ENCODE measurements around the gene PSME2. TPM values are rescaled to one million over a fixed set of nuclear protein-coding genes. Genes with fewer than 3 reads are reported as not detected.
A peak's percentile ranks its signal among the peaks of the same experiment; 100 is the strongest.

Gene PSME2
- total and polyA plus RNA-seq, 4 donors = 59.4 to 136 (median 113) TPM

DNA sequence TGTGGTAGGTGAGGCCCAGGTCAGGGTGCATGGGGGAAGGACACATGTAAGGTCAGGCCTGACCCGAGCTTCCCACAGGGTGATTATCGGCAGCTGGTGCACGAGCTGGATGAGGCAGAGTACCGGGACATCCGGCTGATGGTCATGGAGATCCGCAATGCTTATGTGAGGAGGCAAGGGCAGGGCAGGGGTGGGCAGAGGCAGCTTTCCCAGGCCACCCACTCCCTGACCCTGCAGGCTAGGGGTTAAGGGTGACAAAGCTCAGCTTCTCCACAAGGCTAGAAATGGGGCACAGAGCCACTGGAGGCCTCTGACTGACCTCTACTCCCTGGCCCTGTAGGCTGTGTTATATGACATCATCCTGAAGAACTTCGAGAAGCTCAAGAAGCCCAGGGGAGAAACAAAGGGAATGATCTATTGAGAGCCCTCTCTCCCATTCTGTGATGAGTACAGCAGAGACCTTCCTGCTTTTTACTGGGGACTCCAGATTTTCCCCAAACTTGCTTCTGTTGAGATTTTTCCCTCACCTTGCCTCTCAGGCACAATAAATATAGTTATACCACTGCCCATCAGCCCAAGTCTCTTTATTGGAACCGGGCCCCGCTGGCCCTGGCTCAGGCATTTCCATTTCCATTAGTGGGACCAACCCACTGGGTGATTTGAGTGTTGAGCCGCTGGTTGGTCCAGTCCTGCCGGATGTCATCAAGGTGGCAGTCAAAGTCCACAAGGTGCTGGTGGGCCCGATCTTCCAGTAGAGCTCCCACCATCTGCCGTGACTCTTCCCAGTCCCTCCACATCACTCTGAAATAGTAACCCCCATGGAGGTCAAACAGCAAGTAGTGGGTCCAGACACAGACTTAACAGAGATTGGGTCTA lies 7.8 kb downstream of the PSME2 start:
- WGBS (ENCODE audit: insufficient coverage) = 90% methylated on average over 13 of the region's 13 CpGs
- H3K27me3 ChIP-seq (ENCODE audit: control insufficient read depth, insufficient read depth, low read length) = no peaks in the 10 kb centered on the region
- H3K36me3 ChIP-seq (ENCODE audit: control insufficient read depth, insufficient read depth, low read length) = peaks cover 27% of the 10 kb centered on the region
- no peak overlapping the region for H3K4me3 ChIP-seq (ENCODE audit: low read depth, low read length)
- no peaks in the 10 kb centered on the region for H3K9me3 ChIP-seq (ENCODE audit: control insufficient read depth, insufficient read depth, low read length)
- H3K4me1 ChIP-seq (ENCODE audit: control insufficient read depth, insufficient read depth, low read length) = peaks cover 56% of the 10 kb centered on the region
- H3K27ac ChIP-seq (ENCODE audit: low read depth, low read length) = no peak overlapping the region
- no peak for DNase-seq (ENCODE audit: low read depth in 4 of 6, low spot score in 6 of 6)

DNA sequence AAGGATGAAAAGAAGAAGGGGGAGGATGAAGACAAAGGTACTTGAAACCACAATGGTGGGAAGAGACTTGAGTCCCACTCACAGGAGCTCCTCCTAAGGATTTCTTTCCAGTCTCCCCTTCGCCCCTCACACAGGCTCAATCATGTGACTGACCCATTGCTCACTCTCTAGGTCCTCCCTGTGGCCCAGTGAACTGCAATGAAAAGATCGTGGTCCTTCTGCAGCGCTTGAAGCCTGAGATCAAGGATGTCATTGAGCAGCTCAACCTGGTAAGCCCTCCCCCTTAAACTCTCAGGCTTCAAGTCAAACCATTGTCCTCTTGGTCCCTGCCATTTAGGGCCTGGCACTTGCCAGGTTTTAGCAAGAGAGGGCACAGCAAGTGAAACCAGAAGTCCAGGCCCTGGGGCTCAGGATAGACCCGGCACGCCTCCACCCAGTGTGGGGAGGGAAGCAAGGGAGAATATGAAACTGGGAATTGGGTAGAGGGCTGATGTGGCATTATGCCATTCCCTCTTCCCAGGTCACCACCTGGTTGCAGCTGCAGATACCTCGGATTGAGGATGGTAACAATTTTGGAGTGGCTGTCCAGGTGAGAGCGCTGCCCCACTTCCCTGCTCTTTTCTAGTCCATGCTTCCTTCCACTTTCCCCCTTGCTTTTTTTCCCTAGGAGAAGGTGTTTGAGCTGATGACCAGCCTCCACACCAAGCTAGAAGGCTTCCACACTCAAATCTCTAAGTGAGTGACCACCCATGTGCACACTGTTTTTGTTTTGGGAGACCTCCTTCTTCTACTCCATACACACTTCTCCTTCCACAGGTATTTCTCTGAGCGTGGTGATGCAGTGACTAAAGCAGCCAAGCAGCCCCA lies 8.6 kb downstream of the PSME2 start:
- peaks cover 56% of the 10 kb centered on the region for H3K4me1 ChIP-seq (ENCODE audit: control insufficient read depth, insufficient read depth, low read length)
- 92% methylated on average over 6 of the region's 8 CpGs for WGBS (ENCODE audit: insufficient coverage)

DNA sequence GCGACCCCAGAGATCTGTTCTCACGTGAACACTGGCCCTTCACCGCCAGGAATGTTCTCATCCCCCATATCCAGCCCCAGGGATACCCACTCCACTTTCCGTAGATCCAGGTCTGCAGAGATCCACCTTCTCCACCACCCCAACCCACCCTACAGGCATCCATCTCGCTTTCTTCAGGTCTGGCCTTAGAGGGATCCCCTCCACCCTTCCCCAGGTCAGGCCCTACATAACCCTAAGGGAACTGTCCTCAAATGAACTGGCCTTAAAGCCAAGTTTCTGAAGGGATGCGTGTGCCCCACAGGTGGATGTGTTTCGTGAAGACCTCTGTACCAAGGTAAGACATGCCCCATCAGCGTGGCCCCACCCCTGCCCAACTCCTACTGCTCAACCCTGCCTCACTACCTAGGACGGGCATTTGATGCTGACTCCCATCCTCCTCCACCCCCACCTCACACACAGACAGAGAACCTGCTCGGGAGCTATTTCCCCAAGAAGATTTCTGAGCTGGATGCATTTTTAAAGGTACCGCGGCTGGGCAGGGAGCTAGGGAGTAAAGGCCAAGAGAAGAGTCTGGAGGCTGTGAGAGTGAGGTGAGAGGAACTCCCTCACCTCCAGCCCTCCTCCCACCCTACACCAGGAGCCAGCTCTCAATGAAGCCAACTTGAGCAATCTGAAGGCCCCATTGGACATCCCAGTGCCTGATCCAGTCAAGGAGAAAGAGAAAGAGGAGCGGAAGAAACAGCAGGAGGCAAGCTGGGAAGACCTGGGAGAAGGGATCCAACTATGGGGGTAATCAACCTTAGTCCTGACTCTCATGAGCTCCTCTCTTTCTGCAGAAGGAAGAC lies 9.5 kb downstream of the PSME2 start:
- 47% methylated on average over 9 of the region's 13 CpGs for WGBS (ENCODE audit: insufficient coverage)
- Histone ChIP-seq H3K4me1 (ENCODE audit: control insufficient read depth, insufficient read depth, low read length) (peaks cover 51% of the 10 kb centered on the region), H3K4me3 (ENCODE audit: low read depth, low read length) (peak overlapping the region; percentile 80), H3K9me3 (ENCODE audit: control insufficient read depth, insufficient read depth, low read length) (no peaks in the 10 kb centered on the region), H3K36me3 (ENCODE audit: control insufficient read depth, insufficient read depth, low read length) (peaks cover 34% of the 10 kb centered on the region), H3K27me3 (ENCODE audit: control insufficient read depth, insufficient read depth, low read length) (no peaks in the 10 kb centered on the region), H3K27ac (ENCODE audit: low read depth, low read length) (peak overlapping the region; percentile 25)
- DNase-seq (ENCODE audit: low read depth in 4 of 6, low spot score in 6 of 6) = no peak

More for the DNA sequence above, 8.6 kb downstream of the PSME2 start:
- Histone ChIP-seq H3K4me3 (ENCODE audit: low read depth, low read length) (peak overlapping the region; percentile 9), H3K27me3 (ENCODE audit: control insufficient read depth, insufficient read depth, low read length) (no peaks in the 10 kb centered on the region), H3K9me3 (ENCODE audit: control insufficient read depth, insufficient read depth, low read length) (no peaks in the 10 kb centered on the region), H3K27ac (ENCODE audit: low read depth, low read length) (no peak overlapping the region), H3K36me3 (ENCODE audit: control insufficient read depth, insufficient read depth, low read length) (peaks cover 27% of the 10 kb centered on the region)
- DNase-seq (ENCODE audit: low read depth in 4 of 6, low spot score in 6 of 6) = no peak

DNA sequence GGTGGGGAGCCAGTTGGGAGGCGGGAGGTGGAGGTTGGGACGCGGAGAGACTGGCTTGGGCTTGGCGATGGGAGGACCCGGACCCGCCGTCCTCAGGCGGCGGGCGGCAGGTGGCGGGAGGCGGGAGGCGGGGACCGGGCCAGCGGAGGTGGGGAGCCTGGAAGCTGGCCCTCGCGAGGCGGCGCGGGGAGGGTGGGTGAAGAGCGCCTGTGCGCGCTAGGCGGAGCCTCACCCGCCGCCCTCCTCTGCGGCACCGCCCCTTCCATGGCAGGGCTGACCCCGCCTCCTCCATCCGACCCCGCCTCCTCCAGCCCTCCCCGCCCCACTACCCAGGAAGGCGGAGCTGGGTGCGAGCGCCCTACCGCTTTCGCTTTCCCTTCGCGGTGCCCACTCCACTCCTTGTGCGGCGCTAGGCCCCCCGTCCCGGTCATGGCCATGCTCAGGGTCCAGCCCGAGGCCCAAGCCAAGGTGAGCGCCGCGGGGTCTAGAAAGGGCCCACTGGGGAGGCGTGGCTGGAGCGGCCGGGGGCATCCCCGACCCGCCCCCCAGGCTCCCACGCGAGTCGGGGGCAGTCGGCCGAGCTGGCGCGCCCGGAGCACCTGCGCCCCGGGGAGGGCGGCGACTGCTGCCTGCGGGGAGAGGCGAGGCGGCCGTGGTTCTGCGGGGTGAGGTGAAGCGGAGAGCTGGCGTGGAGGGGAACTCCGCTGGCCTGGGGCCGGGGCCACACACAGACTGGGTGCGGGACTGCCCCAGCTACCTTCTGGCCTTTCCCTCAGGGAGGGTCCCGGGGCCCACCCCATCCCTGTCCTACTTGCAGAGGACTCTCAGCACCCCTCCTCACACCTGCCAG lies 10.4 kb downstream of the PSME2 start, which contains the start of gene PSME1:
PSME1 (plus strand) TSS at position 361 of the 850 bp plus-strand sequence; CDS start at position 430, 69 bp downstream.
- peak; percentile 58 to 96 (median 81) for DNase-seq (ENCODE audit: low read depth in 4 of 6, low spot score in 6 of 6)
- H3K27ac ChIP-seq (ENCODE audit: low read depth, low read length) = peak within 1 kb of the TSS; percentile 27
- H3K4me1 ChIP-seq (ENCODE audit: control insufficient read depth, insufficient read depth, low read length) = peaks cover 49% of the 10 kb centered on the region
- peak within 1 kb of the TSS; percentile 80 for H3K4me3 ChIP-seq (ENCODE audit: low read depth, low read length)
- under 1% methylated on average over 72 of the region's 75 CpGs for WGBS (ENCODE audit: insufficient coverage)
- H3K27me3 ChIP-seq (ENCODE audit: control insufficient read depth, insufficient read depth, low read length) = no peaks in the 10 kb centered on the region
- H3K9me3 ChIP-seq (ENCODE audit: control insufficient read depth, insufficient read depth, low read length) = no peaks in the 10 kb centered on the region
- H3K36me3 ChIP-seq (ENCODE audit: control insufficient read depth, insufficient read depth, low read length) = peaks cover 39% of the 10 kb centered on the region

DNA sequence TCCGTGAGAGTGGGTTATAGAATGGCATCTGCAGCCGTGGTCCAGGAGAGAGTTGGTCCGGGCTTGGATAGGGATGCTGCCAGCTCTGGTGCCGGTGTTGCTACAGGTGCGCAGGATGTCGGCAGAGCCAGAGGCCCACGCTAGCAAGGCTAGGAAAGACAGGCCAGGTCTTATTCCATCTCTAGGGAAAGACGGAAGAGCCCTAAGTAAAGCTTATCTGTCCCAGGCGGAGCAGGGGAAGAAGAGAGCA lies 10.9 kb downstream of the PSME2 start:
- WGBS (ENCODE audit: insufficient coverage) = 4% methylated on average over 9 of the region's 9 CpGs
- Histone ChIP-seq H3K36me3 (ENCODE audit: control insufficient read depth, insufficient read depth, low read length) (peaks cover 39% of the 10 kb centered on the region), H3K27ac (ENCODE audit: low read depth, low read length) (peak overlapping the region; percentile 22), H3K27me3 (ENCODE audit: control insufficient read depth, insufficient read depth, low read length) (no peaks in the 10 kb centered on the region), H3K4me3 (ENCODE audit: low read depth, low read length) (peak overlapping the region; percentile 80), H3K9me3 (ENCODE audit: control insufficient read depth, insufficient read depth, low read length) (no peaks in the 10 kb centered on the region), H3K4me1 (ENCODE audit: control insufficient read depth, insufficient read depth, low read length) (peaks cover 44% of the 10 kb centered on the region)
- no peak for DNase-seq (ENCODE audit: low read depth in 4 of 6, low spot score in 6 of 6)

DNA sequence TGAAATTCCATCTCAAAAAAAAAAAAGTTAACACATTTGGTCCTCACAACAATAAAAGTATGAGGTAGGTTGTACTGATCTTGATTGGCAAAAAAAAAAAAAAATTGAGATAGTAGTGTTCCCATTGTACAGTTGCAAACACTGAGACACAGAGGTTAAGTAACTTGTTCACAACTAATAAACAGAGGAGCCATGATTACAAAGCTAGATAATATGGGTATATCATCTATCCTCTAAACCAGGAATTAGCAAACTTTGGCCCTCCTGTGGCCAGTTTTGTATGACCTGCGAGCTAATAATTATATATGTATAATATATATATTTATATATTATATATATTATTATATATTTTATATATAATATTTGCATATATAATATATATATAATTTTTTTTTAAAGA lies 12.7 kb downstream of the PSME2 start:
- H3K27me3 ChIP-seq (ENCODE audit: control insufficient read depth, insufficient read depth, low read length) = no peaks in the 10 kb centered on the region
- peaks cover 29% of the 10 kb centered on the region for H3K36me3 ChIP-seq (ENCODE audit: control insufficient read depth, insufficient read depth, low read length)
- no peaks in the 10 kb centered on the region for H3K9me3 ChIP-seq (ENCODE audit: control insufficient read depth, insufficient read depth, low read length)
- H3K4me3 ChIP-seq (ENCODE audit: low read depth, low read length) = no peak overlapping the region
- DNase-seq (ENCODE audit: low read depth in 4 of 6, low spot score in 6 of 6) = no peak
- H3K4me1 ChIP-seq (ENCODE audit: control insufficient read depth, insufficient read depth, low read length) = peaks cover 29% of the 10 kb centered on the region
- no peak overlapping the region for H3K27ac ChIP-seq (ENCODE audit: low read depth, low read length)
- WGBS (ENCODE audit: insufficient coverage) = no CpG with 5 or more reads among the region's 1 CpG

DNA sequence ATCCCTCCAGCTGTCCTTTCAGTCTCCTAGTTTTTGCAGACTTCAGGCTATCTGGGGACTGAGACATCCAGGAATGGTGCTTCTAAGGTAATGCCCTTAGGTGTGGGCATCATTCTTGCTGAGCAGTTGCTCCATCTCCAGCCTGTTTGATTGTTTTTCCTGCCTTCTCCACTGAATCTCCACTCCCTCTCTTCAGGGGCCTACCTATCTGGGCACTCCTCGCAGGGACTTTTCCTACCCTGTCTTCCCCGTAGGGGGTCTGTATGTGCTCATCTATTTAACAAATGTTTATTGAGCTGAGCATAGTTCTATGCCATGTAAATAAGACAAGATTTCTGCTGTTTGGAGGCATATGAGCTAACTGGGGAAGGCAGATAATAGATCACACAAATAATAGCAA lies 13.4 kb downstream of the PSME2 start:
- no peak for DNase-seq (ENCODE audit: low read depth in 4 of 6, low spot score in 6 of 6)
- WGBS (ENCODE audit: insufficient coverage) = no CpG with 5 or more reads among the region's 2 CpGs
- H3K27ac ChIP-seq (ENCODE audit: low read depth, low read length) = no peak overlapping the region
- H3K36me3 ChIP-seq (ENCODE audit: control insufficient read depth, insufficient read depth, low read length) = peaks cover 22% of the 10 kb centered on the region
- no peaks in the 10 kb centered on the region for H3K9me3 ChIP-seq (ENCODE audit: control insufficient read depth, insufficient read depth, low read length)
- H3K4me1 ChIP-seq (ENCODE audit: control insufficient read depth, insufficient read depth, low read length) = peaks cover 24% of the 10 kb centered on the region
- H3K27me3 ChIP-seq (ENCODE audit: control insufficient read depth, insufficient read depth, low read length) = no peaks in the 10 kb centered on the region
- no peak overlapping the region for H3K4me3 ChIP-seq (ENCODE audit: low read depth, low read length)

DNA sequence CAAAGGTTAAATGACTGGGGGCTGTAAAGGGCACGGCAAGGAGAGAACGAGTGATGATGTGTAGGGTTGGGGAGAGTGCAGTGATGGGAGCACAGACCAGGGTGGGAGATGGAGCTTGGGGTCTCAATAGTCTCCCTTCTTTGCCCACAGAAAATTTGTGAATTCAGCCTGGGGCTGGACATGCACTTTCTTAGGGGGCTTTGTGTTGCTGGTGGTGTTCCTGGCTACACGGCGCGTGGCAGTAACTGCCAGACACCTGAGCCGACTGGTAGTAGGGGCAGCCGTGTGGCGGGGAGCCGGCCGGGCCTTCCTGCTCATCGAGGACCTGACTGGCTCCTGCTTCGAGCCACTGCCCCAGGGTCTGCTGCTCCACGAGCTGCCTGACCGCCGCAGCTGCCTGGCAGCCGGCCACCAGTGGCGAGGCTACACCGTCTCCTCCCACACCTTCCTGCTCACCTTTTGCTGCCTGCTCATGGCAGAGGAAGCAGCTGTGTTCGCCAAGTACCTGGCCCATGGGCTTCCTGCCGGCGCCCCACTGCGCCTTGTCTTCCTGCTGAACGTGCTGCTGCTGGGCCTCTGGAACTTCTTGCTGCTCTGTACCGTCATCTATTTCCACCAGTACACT lies 14.2 kb downstream of the PSME2 start:
- 84% methylated on average over 24 of the region's 24 CpGs for WGBS (ENCODE audit: insufficient coverage)
- H3K9me3 ChIP-seq (ENCODE audit: control insufficient read depth, insufficient read depth, low read length) = no peaks in the 10 kb centered on the region
- DNase-seq (ENCODE audit: low read depth in 4 of 6, low spot score in 6 of 6) = no peak
- H3K27me3 ChIP-seq (ENCODE audit: control insufficient read depth, insufficient read depth, low read length) = no peaks in the 10 kb centered on the region
- H3K27ac ChIP-seq (ENCODE audit: low read depth, low read length) = no peak overlapping the region
- peaks cover 14% of the 10 kb centered on the region for H3K36me3 ChIP-seq (ENCODE audit: control insufficient read depth, insufficient read depth, low read length)
- H3K4me1 ChIP-seq (ENCODE audit: control insufficient read depth, insufficient read depth, low read length) = peaks cover 16% of the 10 kb centered on the region
- H3K4me3 ChIP-seq (ENCODE audit: low read depth, low read length) = no peak overlapping the region

Measured in spinal cord (tissue), 10 donors.